GM19328 (cell line): Measurements from ENCODE around the gene HOXD13.

Experiments
- ATAC-seq: cut with Tn5 transposase; IDR thresholded peaks from one replicate; pipeline ENCODE4 v1.9.1; 2021; ENCODE audit warnings: mild to moderate bottlenecking, moderate library complexity; ENCODE audit not compliant: unreplicated experiment

The HOXD13 gene

DNA sequence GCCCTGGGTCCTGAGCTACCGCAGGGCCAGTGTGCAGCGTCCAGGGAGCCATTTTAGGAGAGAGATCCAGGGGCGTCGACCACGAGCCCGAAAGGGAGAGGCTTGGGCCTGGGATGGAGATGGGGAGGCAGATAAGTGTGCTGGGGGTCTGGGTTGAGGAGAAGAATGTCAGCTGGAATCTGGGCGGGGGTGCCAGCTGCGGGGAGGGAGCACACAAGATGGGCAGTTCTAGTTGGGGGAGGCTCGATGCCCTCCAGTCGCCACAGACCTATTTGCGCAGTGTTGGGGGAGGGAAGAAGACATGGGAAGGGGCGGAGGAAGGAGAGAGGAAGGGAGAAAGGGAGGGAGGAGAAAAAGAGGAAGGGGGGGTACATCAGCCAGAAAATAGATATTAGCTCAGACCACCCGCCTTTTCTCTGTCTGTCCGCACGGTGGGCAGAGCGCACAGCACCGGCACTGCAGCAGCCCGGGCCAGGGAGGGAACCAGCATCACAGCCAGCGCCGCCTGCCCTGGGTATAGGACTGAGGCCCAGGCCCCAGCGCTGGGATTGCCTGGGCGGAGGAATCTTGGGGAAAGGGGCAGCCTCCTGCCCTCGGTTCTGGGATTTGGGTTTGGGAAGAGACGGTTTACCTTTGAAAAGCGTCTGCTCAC is 12.7 kb downstream of the HOXD13 start:
- ATAC-seq: no peak

DNA sequence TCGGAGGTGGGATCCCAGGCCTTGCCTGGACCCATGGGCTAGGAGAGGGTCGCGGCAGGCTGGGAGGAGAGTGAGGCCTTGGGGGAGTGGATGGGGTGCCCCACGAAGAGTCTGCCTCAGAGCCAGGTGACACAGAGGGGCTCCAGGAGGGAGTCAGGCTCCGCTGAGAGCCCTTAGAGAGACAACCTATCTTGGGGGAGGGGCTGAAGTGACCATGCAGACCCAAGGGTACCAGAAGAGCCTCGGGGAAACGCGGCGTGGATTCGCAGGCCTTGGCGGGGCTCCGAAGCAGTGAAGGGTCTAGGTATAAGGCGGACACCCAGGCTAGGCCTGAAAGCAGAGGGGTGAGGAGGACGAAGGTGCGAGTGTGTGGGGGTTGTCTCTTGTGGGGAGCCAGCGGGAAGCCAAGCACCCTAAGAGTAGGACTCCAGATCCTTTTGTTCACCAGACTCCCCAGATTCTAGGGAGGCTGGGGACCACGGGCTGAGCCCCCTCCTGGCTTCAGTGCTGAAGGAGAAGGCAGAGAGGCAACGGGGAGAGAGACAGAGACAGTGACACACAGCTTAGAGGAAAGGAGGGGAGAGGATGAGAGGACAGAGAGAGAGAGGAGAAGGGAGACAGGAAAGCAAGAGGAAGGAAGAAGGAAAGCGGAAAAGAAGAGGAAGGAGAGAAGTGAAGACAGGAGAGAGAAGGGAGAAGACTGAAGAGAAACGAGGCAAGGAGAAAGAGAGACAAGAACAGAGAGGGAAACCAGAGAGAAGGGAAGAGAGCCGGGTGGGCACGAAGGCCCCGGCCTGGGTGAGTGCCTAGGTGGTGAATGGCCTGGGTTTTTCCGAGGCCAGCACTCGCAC is 13.4 kb downstream of the HOXD13 start:
- ATAC-seq: no peak

- ATAC-seq: no peak
These were observed 14.3 kb downstream of the HOXD13 start, which contains the start of gene HOXD11 for GRCh38 chr2:176106581-176107539. Gene HOXD11 (plus strand): TSS chr2:176107280. CDS start chr2:176107356, 76 bp downstream.

- ATAC-seq: no peak
These were observed 15.2 kb downstream of the HOXD13 start for GRCh38 chr2:176107731-176108181.

DNA sequence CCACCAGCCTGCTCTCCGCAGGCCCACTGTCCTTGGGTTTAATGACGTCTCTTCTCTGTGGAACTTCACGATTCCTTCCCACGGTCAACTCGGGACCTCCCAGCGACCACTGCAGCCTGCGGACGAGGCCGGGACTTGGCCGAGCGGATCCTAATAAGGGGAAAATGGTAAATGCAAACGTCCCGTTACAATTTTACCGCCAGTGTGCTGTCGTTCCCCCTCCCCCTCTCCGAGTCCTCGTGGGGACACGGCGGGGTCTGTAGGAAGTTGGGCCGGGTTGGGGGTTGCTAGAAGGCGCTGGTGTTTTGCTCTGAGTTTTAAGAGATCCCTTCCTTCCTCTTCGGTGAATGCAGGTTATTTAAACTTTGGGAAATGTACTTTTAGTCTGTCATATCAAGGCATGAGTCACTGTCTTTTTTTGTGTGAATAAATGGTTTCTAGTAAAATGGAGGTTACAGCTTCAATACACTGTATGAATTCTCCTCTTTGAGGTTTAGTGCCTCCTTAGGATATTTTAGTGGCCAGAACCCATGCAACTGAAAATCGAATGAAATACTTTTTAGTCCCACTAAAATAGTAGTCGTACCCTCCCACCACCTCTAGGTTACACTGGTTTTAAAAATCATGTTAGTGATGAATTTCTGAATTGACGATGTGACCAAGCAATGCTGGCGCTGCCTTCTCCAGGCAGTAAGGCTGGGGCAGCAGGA is 16.8 kb downstream of the HOXD13 start:
- ATAC-seq: no peak

DNA sequence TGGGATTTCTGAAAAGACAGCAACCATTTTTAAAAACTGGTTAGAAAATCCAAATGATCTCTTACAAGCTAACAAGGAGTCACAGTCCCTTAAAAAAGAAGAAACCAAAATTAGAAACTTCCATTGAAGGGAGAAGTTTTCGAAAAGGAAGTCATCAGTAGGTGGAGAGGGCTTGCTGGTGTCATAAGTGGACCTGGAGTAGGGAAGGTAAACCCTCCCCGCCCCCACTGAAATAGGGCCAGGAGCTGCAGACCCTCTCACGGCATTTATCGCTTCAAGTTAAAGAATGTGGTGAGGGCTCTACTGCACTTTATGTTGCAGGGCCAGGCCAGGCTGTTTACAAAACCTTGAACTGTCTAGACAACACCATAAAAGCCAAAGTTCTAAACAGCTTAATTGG is 17.4 kb downstream of the HOXD13 start:
- ATAC-seq: no peak

DNA sequence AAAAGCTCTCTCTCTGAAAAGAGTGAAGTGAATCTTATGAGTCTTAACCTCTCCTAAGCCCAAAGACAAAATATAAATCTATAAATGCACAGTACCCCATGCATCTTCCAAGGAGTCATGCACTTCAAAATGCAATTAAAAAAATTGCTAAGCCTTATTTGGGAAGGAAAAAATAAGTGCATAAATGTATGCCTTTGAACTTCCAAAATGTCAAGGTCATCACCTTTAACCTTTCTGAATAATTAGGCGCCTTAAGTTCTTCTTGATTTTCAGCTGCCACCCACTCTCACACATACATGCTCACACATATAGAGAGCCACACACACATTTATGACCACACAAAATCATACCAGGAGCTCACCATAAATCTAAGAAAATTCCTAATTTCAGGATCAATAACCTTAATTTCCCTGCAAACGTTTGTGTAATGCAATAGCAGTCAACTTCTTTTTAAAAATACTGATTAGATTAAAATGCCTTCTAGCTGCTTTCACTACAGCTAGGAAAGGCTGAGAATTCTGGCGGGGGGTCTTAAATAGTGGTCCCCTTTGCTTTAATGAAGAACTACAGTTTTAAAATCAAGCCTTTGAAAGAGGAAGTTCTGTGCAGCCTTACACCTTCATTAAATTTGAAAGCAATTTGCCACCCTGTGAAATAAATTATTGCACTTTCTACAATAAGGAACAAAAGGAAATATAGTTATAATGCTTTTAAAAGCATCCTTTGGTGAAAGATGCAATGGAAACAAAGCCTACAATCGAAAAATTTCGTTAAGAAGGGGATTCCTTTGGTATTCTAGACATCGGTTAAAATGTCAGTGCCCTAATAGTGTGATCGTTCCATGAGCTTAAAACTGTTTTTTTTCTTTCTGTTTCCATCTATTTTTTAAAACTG is 18.1 kb downstream of the HOXD13 start:
- ATAC-seq: no peak

GRCh38 chr2:176111309-176111663 is 18.8 kb downstream of the HOXD13 start:
- ATAC-seq: no peak

GRCh38 chr2:176111846-176112374 is 19.4 kb downstream of the HOXD13 start:
- no peak for ATAC-seq

DNA sequence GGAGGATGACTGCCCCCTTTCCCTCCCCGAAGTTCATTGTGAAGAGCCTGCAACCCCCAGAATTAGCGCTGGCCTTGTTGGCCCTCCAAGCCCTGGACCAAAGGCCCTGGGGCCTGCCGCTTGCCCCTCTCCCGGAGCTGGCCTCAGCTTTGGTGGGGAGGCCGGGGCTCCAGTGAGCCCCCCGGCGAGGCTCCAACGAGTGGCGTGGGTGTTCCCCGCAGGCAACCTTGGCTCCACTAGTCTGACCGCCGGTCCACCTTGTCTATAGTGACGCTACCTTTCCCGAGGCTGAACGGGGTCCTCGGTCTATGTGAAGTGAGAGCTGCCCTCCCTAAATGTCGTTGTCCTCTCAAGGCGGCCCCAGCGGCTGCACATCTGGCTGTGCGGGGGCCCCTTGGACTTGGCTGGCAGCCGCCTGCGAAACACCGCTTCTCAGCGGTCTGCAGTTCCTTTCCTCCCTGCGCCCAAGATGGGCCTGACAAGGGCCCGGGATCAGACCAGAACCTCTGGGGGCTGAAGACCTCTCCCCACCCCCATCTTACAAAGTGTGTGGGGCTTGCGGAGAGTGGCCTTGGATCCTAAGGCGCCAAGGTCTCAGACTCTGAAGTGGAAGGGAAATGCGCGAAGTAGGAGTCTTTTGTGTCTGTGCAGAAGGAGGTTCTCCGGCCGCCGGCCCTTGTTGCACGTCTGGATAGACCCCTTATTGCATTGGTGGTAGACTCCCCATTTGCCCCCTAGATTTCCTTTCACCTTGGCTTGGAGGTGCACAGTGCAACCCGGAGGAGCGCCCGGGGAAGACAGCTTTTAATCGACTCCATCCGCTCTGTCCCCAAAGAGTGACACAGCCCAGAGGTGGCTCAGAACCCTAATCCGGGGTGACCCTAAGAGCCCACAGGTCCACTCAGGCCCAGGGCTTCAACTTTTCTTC is 20.1 kb downstream of the HOXD13 start:
- no peak for ATAC-seq

- ATAC-seq: no peak
These were observed 21.8 kb downstream of the HOXD13 start for GRCh38 chr2:176114120-176114929.

GRCh38 chr2:176114930-176115625 is 22.6 kb downstream of the HOXD13 start:
- no peak for ATAC-seq

DNA sequence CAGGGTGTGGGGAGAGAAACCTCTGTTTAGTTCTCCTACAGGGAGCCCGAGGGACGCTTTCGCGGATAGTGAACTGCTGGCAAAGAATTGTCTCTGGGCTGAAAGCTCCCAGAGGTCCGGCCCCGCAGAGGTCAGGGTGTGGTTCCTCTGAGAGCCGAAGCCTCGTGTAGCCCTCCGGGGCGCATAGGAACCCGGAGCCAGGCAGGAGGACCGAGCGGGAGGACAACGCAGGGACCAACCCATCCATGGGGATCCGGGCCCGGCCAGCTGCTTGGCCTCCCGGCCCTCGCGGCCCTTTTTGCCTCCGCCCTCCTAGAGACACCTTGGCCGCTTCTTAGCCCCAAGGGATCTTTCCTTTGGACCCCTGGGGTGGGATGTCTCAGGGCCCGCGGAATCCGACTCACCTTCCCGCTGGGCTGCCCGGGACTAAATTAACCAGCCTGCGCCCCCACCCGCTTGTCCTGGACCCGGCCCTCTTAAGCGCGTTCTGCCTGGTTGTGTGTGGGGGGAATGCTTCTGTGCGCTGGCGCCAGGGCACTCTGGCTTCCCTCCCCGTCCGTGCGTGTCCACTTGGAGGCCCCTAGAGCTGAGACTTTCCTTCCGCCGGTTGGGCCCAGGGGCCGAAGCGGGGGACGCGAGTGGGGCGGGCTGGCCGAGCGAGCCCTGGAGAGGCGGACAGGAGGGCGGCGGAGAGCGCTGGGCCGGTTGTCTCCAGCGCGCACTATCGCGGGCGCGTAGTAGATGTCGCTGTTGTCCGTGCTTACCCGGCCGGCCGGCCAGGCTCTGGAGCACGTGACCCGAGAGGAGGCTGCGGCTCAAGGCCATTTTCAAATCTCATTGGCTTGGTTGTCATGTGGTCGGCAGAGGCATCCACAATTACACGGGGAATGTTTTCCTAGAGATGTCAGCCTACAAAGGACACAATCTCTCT is 23.6 kb downstream of the HOXD13 start, which contains the start of gene HOXD10:
HOXD10 (plus strand) TSS at position 896 of the 931 bp plus-strand sequence. CDS start 56 bp downstream, outside the sequence.
- ATAC-seq: no peak

DNA sequence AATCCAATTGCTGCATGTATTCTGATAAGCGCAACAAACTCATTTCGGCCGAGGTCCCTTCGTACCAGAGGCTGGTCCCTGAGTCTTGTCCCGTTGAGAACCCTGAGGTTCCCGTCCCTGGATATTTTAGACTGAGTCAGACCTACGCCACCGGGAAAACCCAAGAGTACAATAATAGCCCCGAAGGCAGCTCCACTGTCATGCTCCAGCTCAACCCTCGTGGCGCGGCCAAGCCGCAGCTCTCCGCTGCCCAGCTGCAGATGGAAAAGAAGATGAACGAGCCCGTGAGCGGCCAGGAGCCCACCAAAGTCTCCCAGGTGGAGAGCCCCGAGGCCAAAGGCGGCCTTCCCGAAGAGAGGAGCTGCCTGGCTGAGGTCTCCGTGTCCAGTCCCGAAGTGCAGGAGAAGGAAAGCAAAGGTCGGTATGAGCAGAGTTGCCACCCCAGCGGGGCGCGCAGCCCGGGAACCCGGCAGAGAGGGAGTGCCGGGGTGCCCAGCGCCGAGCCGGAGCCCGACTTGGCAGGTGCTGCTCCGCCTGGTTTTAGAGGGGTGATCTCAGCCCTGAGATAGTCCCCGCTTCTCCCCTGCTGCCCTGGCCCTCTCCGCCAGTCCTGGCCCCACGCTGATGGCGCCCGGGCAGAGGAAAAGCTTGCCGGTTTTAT is 24.8 kb downstream of the HOXD13 start:
- no peak for ATAC-seq

- no peak for ATAC-seq
These were observed 25.4 kb downstream of the HOXD13 start for GRCh38 chr2:176117823-176118371.
